K562 (cell line): ENCODE results near the gene THADA. TPM values are rescaled to one million over a fixed set of nuclear protein-coding genes. Genes with fewer than 3 reads are reported as not detected.
A peak's percentile ranks its signal among the peaks of the same experiment; 100 is the strongest.

Experiments used
- ASH1L ChIP-seq: fragments of 450-650 bp; IDR thresholded peaks from 2 replicates; pipeline ENCODE4 v1.6.1; 2018; ENCODE audit warnings: borderline replicate concordance, mild to moderate bottlenecking, low read depth; ENCODE audit not compliant: partially characterized antibody
- CBX8 ChIP-seq: fragments of 200-600 bp; sonication (generic); IDR thresholded peaks from 2 replicates; pipeline ENCODE4 v1.6.1; 2012; ENCODE audit warnings: borderline replicate concordance, mixed run types, low read depth, mild to moderate bottlenecking, moderate library complexity, mixed read lengths, low read length, control low read depth, inconsistent platforms; ENCODE audit not compliant: poor library complexity, severe bottlenecking; ENCODE audit errors: extremely low read depth
- CHCHD3 ChIP-seq: fragments of 250-450 bp; sonication (Bioruptor Pico); IDR thresholded peaks from 2 replicates; pipeline ENCODE4 v2.1.2; 2022; ENCODE audit warnings: mild to moderate bottlenecking
- COPS2 ChIP-seq: fragments of 450-650 bp; conservative IDR thresholded peaks from 2 replicates; pipeline ENCODE4 v1.6.1; 2016; ENCODE audit warnings: mild to moderate bottlenecking, moderate library complexity
- FOXM1 ChIP-seq, 2 experiments: fragments of 450-650 bp in 1 of 2; sonication (generic) in 1 of 2; formaldehyde crosslinking in 1 of 2; IDR thresholded peaks; 2 replicates each; pipeline versions ENCODE4 v1.6.1 to v1.9.0; 2017 to 2022; ENCODE audit warnings: low read depth in 2 of 2, mild to moderate bottlenecking in 2 of 2, missing genetic modification reagents in 1 of 2, moderate library complexity in 1 of 2
- FUS ChIP-seq: fragments of 200-400 bp; formaldehyde crosslinking; optimal IDR thresholded peaks from 2 replicates; pipeline ENCODE3; 2017; ENCODE audit warnings: low read depth, low read length
- GMEB1 ChIP-seq: fragments of 250-450 bp; sonication (Bioruptor Pico); IDR thresholded peaks from 2 replicates; pipeline ENCODE4 v1.4.0; 2020; ENCODE audit warnings: mild to moderate bottlenecking
- IRF1 ChIP-seq: sonication (generic); formaldehyde crosslinking; IDR thresholded peaks from 2 replicates; pipeline ENCODE4 v1.8.0; 2022; ENCODE audit warnings: missing genetic modification reagents, mild to moderate bottlenecking, borderline replicate concordance
- JUND ChIP-seq, 2 experiments: IDR thresholded peaks; 2 replicates in 1 of 2; 3 replicates in 1 of 2; pipeline ENCODE4 v1.6.1; 2011; ENCODE audit warnings: borderline replicate concordance in 2 of 2, low read depth in 2 of 2, low read length in 2 of 2, improper control_type of control experiment in 1 of 2, missing biosample characterization in 1 of 2, missing genetic modification characterization in 1 of 2, missing genetic modification reagents in 1 of 2
- KLF10 ChIP-seq: fragments of 250-450 bp; sonication (Bioruptor Pico); IDR thresholded peaks from 2 replicates; pipeline ENCODE4 v1.6.1; 2021; ENCODE audit warnings: matching md5 sums
- LARP7 ChIP-seq: fragments of 450-650 bp; IDR thresholded peaks from 2 replicates; pipeline ENCODE4 v1.6.1; 2016
- MBD1 ChIP-seq: fragments of 250-450 bp; sonication (Bioruptor Pico); IDR thresholded peaks from 2 replicates; pipeline ENCODE4 v1.8.0; 2022; ENCODE audit warnings: inconsistent platforms
- NFIC ChIP-seq: fragments of 450-650 bp; IDR thresholded peaks from 2 replicates; pipeline ENCODE4 v1.6.1; 2017; ENCODE audit warnings: mild to moderate bottlenecking, inconsistent platforms
- NFXL1 ChIP-seq: fragments of 450-650 bp; formaldehyde crosslinking; IDR thresholded peaks from 2 replicates; pipeline ENCODE4 v1.4.0; 2021; ENCODE audit warnings: mild to moderate bottlenecking
- RFX5 ChIP-seq: IDR thresholded peaks from 2 replicates; pipeline ENCODE4 v1.6.1; 2011; ENCODE audit warnings: low read depth, mild to moderate bottlenecking, improper control_type of control experiment, low read length
- SRSF1 ChIP-seq: fragments of 200-400 bp; formaldehyde crosslinking; IDR thresholded peaks from 2 replicates; pipeline ENCODE4 v1.6.1; 2017; ENCODE audit warnings: mild to moderate bottlenecking, low read depth, low read length, moderate library complexity
- THRA ChIP-seq: fragments of 450-650 bp; IDR thresholded peaks from 2 replicates; pipeline ENCODE4 v1.6.1; 2017; ENCODE audit warnings: mild to moderate bottlenecking, moderate library complexity
- ZBTB17 ChIP-seq: fragments of 450-650 bp; formaldehyde crosslinking; IDR thresholded peaks from 2 replicates; pipeline ENCODE4 v1.4.0; 2020; ENCODE audit warnings: mild to moderate bottlenecking
- ZNF133 ChIP-seq: fragments of 250-450 bp; sonication (Bioruptor Pico); IDR thresholded peaks from 2 replicates; pipeline ENCODE4 v1.4.0; 2020; ENCODE audit warnings: mild to moderate bottlenecking
- ZNF165 ChIP-seq: fragments of 250-450 bp; sonication (Bioruptor Pico); IDR thresholded peaks from 2 replicates; pipeline ENCODE4 v1.4.0; 2020; ENCODE audit warnings: borderline replicate concordance
- ZNF57 ChIP-seq: fragments of 450-650 bp; formaldehyde crosslinking; IDR thresholded peaks from 2 replicates; pipeline ENCODE4 v1.4.0; 2020; ENCODE audit warnings: mild to moderate bottlenecking, moderate library complexity
- polyA plus RNA-seq, 8 experiments: library from polyadenylated mRNA; depleted of rRNA in 4 of 8; stranded (reverse) in 5 of 8; unstranded in 3 of 8; fragments of >200 nt; fragmentation: Nextera tagmentation in 2 of 8; fragmentation: Illumina TruSeq in 1 of 8; extraction: Ambion mirVana in 2 of 8; extraction: Trizol in 1 of 8; gene quantifications; 2 replicates each; pipeline versions ENCODE4 v1.2.1 to v1.2.3, GENCODE V29; 2011 to 2014; ENCODE audit warnings: inconsistent platforms in 1 of 8, missing spikeins in 1 of 8
- total RNA-seq, 7 experiments: library from RNA; depleted of rRNA in 6 of 7; stranded (reverse); fragments of >200 nt in 6 of 7; fragmentation: Illumina TruSeq in 2 of 7; extraction: Trizol in 2 of 7; gene quantifications; 2 replicates each; pipeline versions ENCODE4 v1.2.1 to v1.2.3, GENCODE V29; 2011 to 2021; ENCODE audit warnings: low replicate concordance in 1 of 7

THADA gene
- total and polyA plus RNA-seq, 9 of the 15 experiments (the other 6 are each of a cell fraction or from before 2014, with no cell fraction given): 17.8 to 34.7 (median 31.9) TPM

GRCh38 chr2:43426305-43427031 is 169.4 kb downstream of the THADA start (continued):
- 0 out of 2 replicates have a peak, but pooled peaks have one; percentile 50 for TF ChIP-seq FOXM1 (IDR thresholded peaks at IDR 0.05; ENCODE audit: low read depth)
- TF ChIP-seq FOXM1 (CRISPR knock-in tag; IDR thresholded peaks at IDR 0.05; ENCODE audit: low read depth): no peak
- TF ChIP-seq ASH1L: no peak
- TF ChIP-seq GMEB1 (CRISPR knock-in tag): no peak
- no peak for TF ChIP-seq CHCHD3 (CRISPR knock-in tag)
- no peak for TF ChIP-seq FUS
- no peak for TF ChIP-seq ZNF165
- TF ChIP-seq ZNF133 (CRISPR knock-in tag): no peak
- TF ChIP-seq ZBTB17 (CRISPR knock-in tag): peak; percentile 20; the same call in 1 of the 2 replicates
- no peak for TF ChIP-seq KLF10 (CRISPR knock-in tag)
- TF ChIP-seq CBX8: no peak
- no peak for TF ChIP-seq MBD1 (CRISPR knock-in tag)
- TF ChIP-seq LARP7: no peak
- peak; percentile 97 for TF ChIP-seq JUND (IDR thresholded peaks at IDR 0.05; ENCODE audit: borderline replicate concordance, low read depth, low read length)
- peak; percentile 96; the same call in 2 of the 3 replicates for TF ChIP-seq JUND (tag; IDR thresholded peaks at IDR 0.05; ENCODE audit: borderline replicate concordance, low read depth, low read length)
- TF ChIP-seq NFXL1: no peak
- no peak for TF ChIP-seq SRSF1
- no peak for TF ChIP-seq THRA
- TF ChIP-seq ZNF57 (CRISPR knock-in tag): no peak
- no peak for TF ChIP-seq IRF1 (CRISPR knock-in tag)
- no peak for TF ChIP-seq RFX5
- peak; percentile 38 for TF ChIP-seq NFIC
- TF ChIP-seq COPS2: no peak
